ENCODE data around the gene ZFYVE27.

The ZFYVE27 gene

GRCh38 chr10:97715259-97715874, 21.6 kb upstream of the ZFYVE27 start:
- no peak for DNase-seq

DNA sequence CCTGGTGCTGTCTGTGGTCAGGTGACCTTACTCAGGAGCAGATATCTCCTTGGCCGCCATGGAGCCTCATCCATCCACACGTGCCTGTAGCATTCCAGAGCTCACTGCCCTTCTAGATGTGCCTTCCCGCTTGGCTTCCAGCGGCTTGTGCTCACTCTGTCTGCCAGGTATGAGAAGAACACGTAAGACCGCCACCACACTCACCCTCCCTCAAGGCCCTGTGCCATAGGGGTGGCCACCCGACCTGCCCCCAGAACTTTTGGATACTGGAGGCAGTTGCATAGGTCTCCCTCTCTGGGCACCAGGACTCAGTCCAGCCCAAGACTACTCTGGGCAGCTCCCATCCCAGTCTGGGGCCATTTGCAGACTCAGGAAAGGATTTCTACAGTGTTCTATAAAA, 19.3 kb upstream of the ZFYVE27 start:
- no peak for DNase-seq

DNA sequence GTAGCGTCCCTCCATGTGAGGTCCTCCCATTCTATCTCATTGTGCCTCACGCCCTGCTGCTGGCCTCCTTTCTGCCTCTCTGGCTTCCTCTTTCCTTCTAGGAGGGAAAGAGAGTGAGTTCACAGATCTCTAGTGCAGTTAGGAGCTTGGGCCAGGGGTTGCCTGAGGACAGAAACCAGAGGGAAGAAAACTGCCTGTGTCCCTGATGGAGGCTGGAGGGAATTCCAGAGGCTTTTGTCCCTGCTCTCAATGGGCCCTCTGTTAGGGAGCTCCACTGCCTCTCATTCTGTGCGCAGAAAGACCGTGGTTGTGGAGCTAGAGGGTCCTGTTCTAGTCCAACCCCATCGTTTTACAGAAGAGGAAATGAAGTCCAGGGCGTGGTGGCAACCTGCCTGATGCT, 18.8 kb upstream of the ZFYVE27 start:
- DNase-seq = no peak

DNA sequence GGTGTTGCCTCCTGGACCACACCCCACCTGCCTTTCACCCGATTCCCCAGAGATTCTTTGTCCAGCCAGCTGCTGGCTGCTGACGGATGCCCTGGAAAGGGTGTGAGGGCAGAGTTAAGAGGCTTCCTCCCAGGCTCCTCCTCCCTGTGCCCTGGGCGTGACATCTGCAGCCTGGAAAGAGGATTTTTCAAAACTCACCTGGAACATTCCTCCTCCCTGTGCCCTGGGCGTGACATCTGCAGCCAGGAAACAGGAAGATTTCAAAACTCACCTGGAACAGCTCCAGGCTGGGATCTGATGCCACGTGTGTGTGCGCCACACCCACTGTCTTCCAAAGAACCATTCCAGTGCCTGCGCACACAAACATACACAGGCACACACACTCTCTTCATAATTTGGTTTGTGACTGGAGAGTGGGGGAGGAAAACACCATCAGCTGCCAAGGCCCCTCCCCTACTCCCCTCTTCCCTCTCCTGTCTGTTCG, 18.2 kb upstream of the ZFYVE27 start:
- no peak for DNase-seq

DNA sequence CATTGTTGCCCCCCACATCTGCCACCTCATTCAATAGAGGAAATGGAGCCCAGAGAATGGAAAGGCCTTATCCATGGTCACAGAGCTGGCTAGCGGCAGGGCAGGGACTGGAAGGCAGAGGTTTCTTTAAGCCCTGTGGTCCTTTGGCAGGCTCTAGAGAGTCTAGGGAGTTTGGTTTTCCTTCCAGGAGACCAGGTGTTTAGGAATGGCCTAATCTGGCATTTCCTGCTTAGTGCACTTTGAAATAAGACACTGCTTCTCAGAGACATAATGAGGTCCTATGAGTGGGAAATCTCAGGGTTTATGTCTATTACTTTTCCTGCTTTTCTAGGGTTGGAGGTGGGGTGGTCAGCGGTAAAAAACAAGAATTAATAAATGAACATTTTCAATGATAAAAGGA, 17.3 kb upstream of the ZFYVE27 start:
- no peak for DNase-seq

- DNase-seq = no peak
These were observed 14.8 kb upstream of the ZFYVE27 start for GRCh38 chr10:97721871-97722780.

DNA sequence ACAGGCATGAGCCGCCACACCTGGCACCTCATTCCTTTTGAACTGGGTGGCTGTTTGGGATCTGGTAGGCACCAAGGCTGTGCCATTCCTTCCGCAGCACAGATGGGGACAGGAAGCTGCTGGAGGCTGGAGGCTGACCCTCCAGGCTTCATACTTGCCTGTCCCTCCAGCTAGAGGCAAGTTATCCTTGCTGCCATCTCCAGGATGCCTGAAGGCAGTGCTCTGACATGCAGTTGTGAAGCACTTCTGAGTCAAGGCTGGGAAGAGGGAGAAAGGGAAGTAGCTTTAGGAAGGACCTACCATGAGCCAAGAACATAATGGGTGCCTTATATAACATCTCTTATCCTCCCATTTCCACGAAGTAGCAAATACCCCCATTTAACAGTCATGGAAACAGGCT, 13.9 kb upstream of the ZFYVE27 start:
- DNase-seq = no peak

DNA sequence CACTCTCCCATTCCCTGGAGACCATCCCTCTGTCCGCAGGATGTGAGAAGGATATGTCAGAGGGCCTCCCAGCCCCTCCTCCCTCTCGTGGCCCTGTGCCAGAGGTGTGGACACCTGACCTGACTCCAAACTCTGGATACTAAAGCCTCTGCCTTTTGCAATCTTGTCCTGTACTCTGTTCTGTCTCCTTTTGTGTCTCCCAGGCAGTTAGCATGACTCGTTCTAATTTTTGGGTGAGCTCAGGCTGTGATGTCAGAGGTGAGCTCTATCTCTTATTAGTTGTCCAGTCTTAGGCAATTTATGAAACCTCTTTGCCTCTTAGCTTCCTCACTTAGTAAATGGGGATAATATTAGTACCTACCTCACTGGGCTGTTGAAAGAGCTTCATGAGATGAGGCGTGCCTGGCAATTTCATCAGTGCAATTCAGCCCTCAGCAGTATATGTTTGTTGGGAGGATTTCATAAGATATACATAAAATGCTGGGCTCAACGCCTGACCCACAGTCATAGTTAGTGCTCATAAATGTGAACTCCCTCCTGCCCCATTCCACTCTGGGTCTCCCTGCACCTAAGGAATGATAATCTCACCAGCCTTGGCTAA, 12.5 kb upstream of the ZFYVE27 start:
- no peak for DNase-seq

- no peak for DNase-seq
These were observed 10.2 kb upstream of the ZFYVE27 start for GRCh38 chr10:97726636-97727178.

DNA sequence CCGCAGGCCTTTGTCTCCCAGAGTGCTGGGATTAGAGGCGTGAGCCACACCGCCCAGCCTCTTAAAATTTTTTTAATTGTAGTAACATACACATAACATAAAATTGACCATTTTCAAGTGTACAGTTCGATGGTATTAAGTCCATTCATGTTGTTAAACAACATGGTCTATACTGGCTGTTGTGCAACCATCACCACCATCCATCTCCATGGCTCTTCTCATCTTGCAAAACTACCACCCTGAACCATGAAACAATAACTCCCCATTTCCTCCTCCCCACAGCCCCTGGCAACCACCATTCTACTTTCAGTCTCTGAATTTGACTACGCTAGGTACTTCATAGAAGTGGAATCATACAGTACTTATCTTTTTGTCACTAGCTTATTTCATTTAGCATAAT, 7.9 kb upstream of the ZFYVE27 start:
- no peak for DNase-seq

- DNase-seq = peak; percentile 20 to 58 (median 44)
These were observed 5.4 kb upstream of the ZFYVE27 start for GRCh38 chr10:97731346-97732051.

GRCh38 chr10:97732052-97732359, 4.9 kb upstream of the ZFYVE27 start:
- no peak for DNase-seq

- no peak for DNase-seq
These were observed 3.7 kb upstream of the ZFYVE27 start for GRCh38 chr10:97733256-97733655.

DNA sequence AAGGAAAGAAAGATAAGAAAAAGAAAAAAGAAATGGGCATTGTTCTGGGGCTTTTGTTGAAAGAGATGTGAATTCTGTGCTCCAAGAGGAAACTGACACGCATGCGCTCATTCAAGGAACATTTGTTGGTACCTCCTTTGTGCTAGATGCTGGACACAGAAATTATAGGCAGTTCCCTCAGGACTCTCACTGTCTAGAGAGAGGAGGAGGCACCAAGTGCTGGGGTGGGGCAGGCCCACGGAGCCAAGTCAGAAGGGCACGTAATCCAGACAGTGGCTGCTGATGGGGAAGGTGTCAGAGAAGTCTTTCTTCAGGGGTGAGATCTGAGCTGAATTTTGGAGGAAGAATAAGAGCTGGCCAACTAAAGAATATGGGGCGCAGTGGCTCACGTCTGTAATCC, 2.9 kb upstream of the ZFYVE27 start:
- no peak for DNase-seq

DNA sequence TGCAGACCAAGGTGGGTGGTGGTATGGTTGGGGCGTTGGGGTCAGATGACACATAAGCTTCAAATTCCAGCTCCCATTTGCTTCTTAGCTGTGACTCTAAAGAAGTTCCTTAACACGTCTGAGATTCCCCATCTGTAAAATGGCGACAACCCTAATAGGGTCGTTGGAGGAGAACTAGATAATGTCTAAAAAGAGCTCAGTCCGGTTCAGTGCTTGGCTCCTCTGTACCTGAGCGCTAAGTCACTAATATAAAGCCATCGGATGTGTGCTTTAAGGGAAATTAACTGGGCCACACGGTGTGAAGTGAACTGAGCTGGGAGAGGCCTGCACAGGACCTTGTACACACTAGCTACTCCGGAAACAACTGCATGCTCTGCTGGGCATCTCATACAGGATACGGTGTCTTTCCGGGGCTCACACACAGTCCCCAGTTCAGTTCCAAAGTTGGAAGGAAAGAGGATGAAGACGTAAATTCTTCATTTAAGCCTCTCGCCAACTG, 476 bp upstream of the ZFYVE27 start:
- DNase-seq = no peak

GRCh38 chr10:97737770-97738265, 890 bp downstream of the ZFYVE27 start:
- DNase-seq = peak in 1 of 6 experiments; percentile 36

GRCh38 chr10:97738616-97739015, 1.7 kb downstream of the ZFYVE27 start:
- no peak for DNase-seq

DNA sequence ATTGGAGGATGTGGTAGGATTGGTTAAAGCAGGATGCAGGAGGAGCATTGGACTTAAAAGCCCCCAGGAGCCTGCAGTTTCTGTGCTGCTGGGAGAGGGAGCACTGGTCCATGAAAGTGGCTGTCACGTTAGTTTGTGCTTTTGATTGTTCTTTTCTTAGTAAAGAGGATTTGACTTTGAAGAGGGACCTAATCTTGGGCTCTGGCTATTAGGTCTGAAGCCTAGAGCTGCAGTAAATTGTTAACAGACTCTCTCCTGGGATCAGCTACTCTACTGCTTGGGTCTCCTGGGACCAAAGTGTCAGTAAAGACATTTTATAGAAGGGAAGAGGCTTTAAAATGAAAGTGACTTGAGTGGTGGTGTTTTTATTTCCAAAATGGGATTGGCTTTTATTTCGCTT, 3.7 kb downstream of the ZFYVE27 start:
- no peak for DNase-seq

- no peak for DNase-seq
These were observed 6.4 kb downstream of the ZFYVE27 start for GRCh38 chr10:97743169-97743943.

GRCh38 chr10:97744405-97745035, 7.6 kb downstream of the ZFYVE27 start:
- no peak for DNase-seq

DNA sequence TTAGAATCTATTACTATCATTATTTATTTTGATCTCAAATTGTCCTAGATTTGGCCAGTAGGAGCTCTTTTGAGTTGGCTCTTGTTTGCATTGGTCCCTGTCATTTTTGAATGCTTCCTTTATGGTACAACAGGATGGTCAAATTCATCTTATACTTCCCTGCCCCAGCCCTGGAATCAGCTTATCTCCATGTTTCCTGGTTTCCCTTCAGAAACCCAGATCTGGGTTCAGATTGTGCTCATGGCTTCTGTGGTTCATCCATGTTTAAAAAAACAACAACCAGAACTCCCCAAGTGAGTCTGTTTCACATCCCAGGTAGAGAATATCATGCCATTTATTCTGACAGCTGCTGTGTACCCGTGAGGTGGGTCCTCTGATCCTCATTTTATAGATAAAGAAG, 10.6 kb downstream of the ZFYVE27 start:
- DNase-seq = no peak

Measured in stimulated activated naive CD4-positive, alpha-beta T cell (primary cell).